HepG2 (cell line): ENCODE data around the gene PLG. TPM values are rescaled to one million over a fixed set of nuclear protein-coding genes. Genes with fewer than 3 reads are reported as not detected.
"Not testable (repeated sequence)": the region's sequence is repeated elsewhere in the genome, so short reads cannot be mapped to it uniquely, and the experiment has no call there.

Experiments used
- ATAC-seq: fragments of 200-7000 bp; cut with Tn5 transposase; 3 replicates; pipeline ENCODE4 v1.9.1; 2020; ENCODE audit warnings: mild to moderate bottlenecking, moderate library complexity
- BruUV-seq: library from RNA; stranded (reverse); fragments of 400-500 nt; replicated peaks from 2 replicates; lab custom pipeline; 2021; lab: Mats Ljungman, UMichigan
- CTCF ChIA-PET: fragments of 300-600 bp; formaldehyde crosslinking; extraction: SDS; loops from one replicate; lab custom pipeline; 2021; ENCODE audit warnings: low total read pairs, inconsistent platforms, low intra/inter-chr PET ratio; lab: Yijun Ruan, JAX
- POLR2A ChIA-PET: fragments of 350-600 bp; sonication (Branson Sonifier 250); formaldehyde crosslinking; loops from one replicate; lab custom pipeline; 2020; ENCODE audit warnings: antibody characterized with exemption, inconsistent platforms; lab: Yijun Ruan, JAX
- DNase-seq: peaks from one replicate; pipeline ENCODE4 v3.0.0-alpha.2; 2015; ENCODE audit warnings: low spot score
- FAIRE-seq: peaks from 3 replicates; lab custom pipeline; 2011; peaks lifted over from hg19 to GRCh38; lab: Jason Lieb, UNC
- H2AFZ ChIP-seq: one replicate; pipeline ENCODE4 v1.6.1; 2011; ENCODE audit warnings: low read length, inconsistent platforms
- H3K27ac ChIP-seq: fragments of 300-600 bp; 3 replicates; pipeline ENCODE4 v1.8.0; 2011; ENCODE audit warnings: mixed run types, mild to moderate bottlenecking, mixed read lengths, low read length, inconsistent platforms; ENCODE audit not compliant: insufficient read depth; ENCODE audit errors: extremely low read length
- H3K27me3 ChIP-seq, 2 experiments: fragments of 200-600 bp in 1 of 2; 2 replicates in 1 of 2; 3 replicates in 1 of 2; pipeline versions ENCODE4 v1.6.0 to v1.8.0; 2011; ENCODE audit warnings: low read length in 2 of 2, mild to moderate bottlenecking in 2 of 2, moderate library complexity in 2 of 2, inconsistent platforms in 1 of 2; ENCODE audit not compliant: insufficient read depth in 2 of 2, control insufficient read depth in 1 of 2
- H3K36me3 ChIP-seq, 2 experiments: fragments of 200-600 bp in 1 of 2; replicated peaks in 1 of 2; 2 replicates in 1 of 2; 3 replicates in 1 of 2; pipeline versions ENCODE4 v1.5.1 to v1.8.0; 2011; ENCODE audit warnings: low read length in 2 of 2, inconsistent platforms in 1 of 2; ENCODE audit not compliant: insufficient read depth in 2 of 2, control insufficient read depth in 1 of 2
- H3K4me1 ChIP-seq: 2 replicates; pipeline ENCODE4 v1.5.1; 2012; ENCODE audit warnings: low read length, inconsistent platforms; ENCODE audit not compliant: insufficient read depth
- H3K4me2 ChIP-seq: 2 replicates; pipeline ENCODE4 v1.6.0; 2011; ENCODE audit warnings: low read depth, low read length, inconsistent platforms
- H3K4me3 ChIP-seq, 3 experiments: fragments of 200-600 bp in 1 of 3; sonication (generic), shearing (Covaris generic) in 1 of 3; replicated peaks in 1 of 3; 2 replicates each; pipeline ENCODE4 v1.5.1; 2011 to 2016; ENCODE audit warnings: low read length in 3 of 3, inconsistent platforms in 2 of 3, low read depth in 2 of 3, mild to moderate bottlenecking in 2 of 3, control low read depth in 1 of 3, mixed read lengths in 1 of 3; ENCODE audit not compliant: insufficient read depth in 1 of 3
- H3K79me2 ChIP-seq: one replicate; pipeline ENCODE4 v1.6.1; 2011; ENCODE audit warnings: low read length, inconsistent platforms; ENCODE audit not compliant: insufficient read depth
- H3K9ac ChIP-seq: 2 replicates; pipeline ENCODE4 v1.6.0; 2011; ENCODE audit warnings: mild to moderate bottlenecking, low read depth, low read length, inconsistent platforms; ENCODE audit not compliant: insufficient read depth
- H3K9me3 ChIP-seq: 2 replicates; pipeline ENCODE4 v1.5.1; 2012; ENCODE audit warnings: mild to moderate bottlenecking, low read length
- H4K20me1 ChIP-seq: 2 replicates; pipeline ENCODE4 v1.6.0; 2011; ENCODE audit warnings: inconsistent platforms, mild to moderate bottlenecking, low read length, moderate library complexity; ENCODE audit not compliant: insufficient read depth
- ATAD3A ChIP-seq: sonication (generic); formaldehyde crosslinking; IDR thresholded peaks from 2 replicates; pipeline ENCODE4 v1.4.0; 2020; ENCODE audit warnings: missing genetic modification reagents
- GMEB2 ChIP-seq: IDR thresholded peaks from 2 replicates; pipeline ENCODE4 v1.6.1; 2016; ENCODE audit warnings: missing biosample characterization, missing genetic modification reagents, low read depth
- PAXIP1 ChIP-seq: sonication (generic); formaldehyde crosslinking; conservative IDR thresholded peaks from 2 replicates; pipeline ENCODE4 v1.4.0; 2020; ENCODE audit warnings: mild to moderate bottlenecking, missing genetic modification reagents, moderate library complexity
- POLR2AphosphoS2 ChIP-seq: IDR thresholded peaks from 2 replicates; pipeline ENCODE4 v1.6.1; 2011; ENCODE audit warnings: low read depth, low read length, improper control_type of control experiment
- SOX5 ChIP-seq: IDR thresholded peaks from 2 replicates; pipeline ENCODE4 v1.6.1; 2016; ENCODE audit warnings: borderline replicate concordance
- ZNF263 ChIP-seq: sonication (generic); formaldehyde crosslinking; IDR thresholded peaks from 2 replicates; pipeline ENCODE4 v1.4.0; 2020; ENCODE audit warnings: missing genetic modification reagents
- WGBS: methylation state at CpG from one replicate; pipeline ENCODE4 v1.1.6; 2017; ENCODE audit warnings: low lambda C conversion rate; 5-methylcytosine and 5-hydroxymethylcytosine counted together
- in situ Hi-C: cut with HindIII; loops from 2 replicates; pipeline ENCODE4 v1.10.0; 2017; ENCODE audit warnings: low pct_unique_long_range_greater_than_20kb; ENCODE audit not compliant: extremely low pct_ligation_motif_present
- intact Hi-C: fragments of 100-400 bp; cut with micrococcal nuclease; formaldehyde crosslinking; loops from one replicate; pipeline ENCODE4 v1.10.0; 2022; ENCODE audit not compliant: unreplicated experiment
- polyA plus RNA-seq, 8 experiments: library from polyadenylated mRNA; depleted of rRNA in 3 of 8; stranded (reverse) in 7 of 8; unstranded in 1 of 8; fragments of >200 nt; fragmentation: Illumina TruSeq in 4 of 8; extraction: Trizol in 4 of 8; gene quantifications; 2 replicates each; pipeline versions ENCODE4 v1.2.1 to v1.2.3, GENCODE V29; 2011 to 2016; ENCODE audit warnings: low read depth in 4 of 8, missing spikeins in 1 of 8, mixed read lengths in 1 of 8; ENCODE audit not compliant: insufficient read depth in 1 of 8
- total RNA-seq, 5 experiments: library from RNA; depleted of rRNA; stranded (reverse); fragments of >200 nt; fragmentation: Illumina TruSeq; extraction: Trizol; gene quantifications; 2 replicates each; pipeline ENCODE4 v1.2.3, GENCODE V29; 2016; ENCODE audit warnings: low read depth in 1 of 5

The PLG gene
- total and polyA plus RNA-seq, 2 of the 13 experiments (the other 11 are each of a cell fraction or from before 2014, with no cell fraction given): 1.7 to 10.7 TPM

- no peak for TF ChIP-seq PAXIP1 (CRISPR knock-in tag)
- no peak for TF ChIP-seq POLR2AphosphoS2
- no peak for TF ChIP-seq GMEB2
- no peak for TF ChIP-seq ATAD3A
Observed at GRCh38 chr6:160737934-160738333, 35.9 kb downstream of the PLG start (continued).

- Histone ChIP-seq H3K27ac (no peak overlapping the region), H3K9ac (no peak overlapping the region), H3K9me3 (no peaks in the 10 kb centered on the region)
- no peak; the same call in 2 of the 3 replicates for ATAC-seq
- 0 out of 2 replicates have a peak, but pooled peaks have one; percentile 21 for TF ChIP-seq ZNF263 (CRISPR knock-in tag)
- TF ChIP-seq SOX5: no peak
- TF ChIP-seq, all 625 proteins: peak for 1
- Histone ChIP-seq H4K20me1 (no peaks in the 10 kb centered on the region), H3K4me3 (no peak overlapping the region), H3K27me3 (no peaks in the 10 kb centered on the region), H3K36me3 (no peaks in the 10 kb centered on the region), H3K4me1 (no peaks in the 10 kb centered on the region), H2AFZ (no peak overlapping the region), H3K4me2 (no peak overlapping the region), H3K79me2 (no peaks in the 10 kb centered on the region)
- no TSS peak for BruUV-seq
- CTCF ChIA-PET: no interaction called here
- FAIRE-seq (no peak), DNase-seq (no peak)
- POLR2A ChIA-PET: no interaction called here
- intact Hi-C loops: no loop called here
- WGBS: 65% methylated on average over 6 of the region's 6 CpGs
- in situ Hi-C loops: loop anchor here (25.0 kb wide), 1 partner anchor 622 kb away; no protein-coding TSS in a partner anchor
Observed at GRCh38 chr6:160739955-160740354, 37.9 kb downstream of the PLG start.

- in situ Hi-C loops: loop anchor here (25.0 kb wide), 1 partner anchor 621 kb away; no protein-coding TSS in a partner anchor
- H3K36me3 ChIP-seq, H4K20me1 ChIP-seq, H3K9me3 ChIP-seq, H3K4me1 ChIP-seq, H3K4me3 ChIP-seq, FAIRE-seq, BruUV-seq, intact Hi-C loops, ATAC-seq, POLR2A ChIA-PET, H3K27me3 ChIP-seq, H3K27ac ChIP-seq, H2AFZ ChIP-seq, H3K79me2 ChIP-seq, H3K4me2 ChIP-seq, CTCF ChIA-PET, DNase-seq, H3K9ac ChIP-seq: not testable (repeated sequence)
- 79% methylated on average over 7 of the region's 7 CpGs for WGBS
Observed at GRCh38 chr6:160741012-160741411, 39.0 kb downstream of the PLG start.
